ENCODE results near the gene CRCP.

DNA sequence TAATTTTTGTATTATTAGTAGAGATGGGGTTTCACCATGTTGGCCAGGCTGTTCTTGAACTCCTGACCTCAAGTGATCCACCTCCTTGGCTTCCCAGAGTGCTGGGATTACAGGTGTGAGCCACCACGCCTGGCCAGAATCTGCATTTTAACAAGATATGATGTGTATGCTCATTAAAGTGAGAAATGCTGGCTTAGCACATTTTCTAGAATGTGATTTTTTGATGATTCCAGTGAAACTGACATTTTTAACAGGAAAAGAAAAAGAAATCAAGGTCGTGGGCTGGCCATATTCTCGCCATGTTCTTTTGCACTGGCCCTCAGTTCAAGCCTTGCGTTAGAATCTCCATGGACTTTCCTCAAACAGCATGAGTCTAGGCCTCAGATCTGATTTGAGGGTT lies 72.3 kb downstream of the CRCP start:
- TF ChIP-seq, protein P1, sequence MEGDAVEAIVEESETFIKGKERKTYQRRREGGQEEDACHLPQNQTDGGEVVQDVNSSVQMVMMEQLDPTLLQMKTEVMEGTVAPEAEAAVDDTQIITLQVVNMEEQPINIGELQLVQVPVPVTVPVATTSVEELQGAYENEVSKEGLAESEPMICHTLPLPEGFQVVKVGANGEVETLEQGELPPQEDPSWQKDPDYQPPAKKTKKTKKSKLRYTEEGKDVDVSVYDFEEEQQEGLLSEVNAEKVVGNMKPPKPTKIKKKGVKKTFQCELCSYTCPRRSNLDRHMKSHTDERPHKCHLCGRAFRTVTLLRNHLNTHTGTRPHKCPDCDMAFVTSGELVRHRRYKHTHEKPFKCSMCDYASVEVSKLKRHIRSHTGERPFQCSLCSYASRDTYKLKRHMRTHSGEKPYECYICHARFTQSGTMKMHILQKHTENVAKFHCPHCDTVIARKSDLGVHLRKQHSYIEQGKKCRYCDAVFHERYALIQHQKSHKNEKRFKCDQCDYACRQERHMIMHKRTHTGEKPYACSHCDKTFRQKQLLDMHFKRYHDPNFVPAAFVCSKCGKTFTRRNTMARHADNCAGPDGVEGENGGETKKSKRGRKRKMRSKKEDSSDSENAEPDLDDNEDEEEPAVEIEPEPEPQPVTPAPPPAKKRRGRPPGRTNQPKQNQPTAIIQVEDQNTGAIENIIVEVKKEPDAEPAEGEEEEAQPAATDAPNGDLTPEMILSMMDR (IDR thresholded peaks at IDR 0.05), result no peak
- TF ChIP-seq EP300 (IDR thresholded peaks at IDR 0.05; ENCODE audit: low read depth) (no peak), POLR2A (IDR thresholded peaks at IDR 0.05) (no peak), POLR2AphosphoS5 (IDR thresholded peaks at IDR 0.05) (no peak)

Data from transverse colon (tissue), 4 donors.